Muscle of back (tissue), 13 donors: ENCODE data around the gene PABPC3. TPM values are rescaled to one million over a fixed set of nuclear protein-coding genes. Genes with fewer than 3 reads are reported as not detected.

Source experiments
- DNase-seq, 3 donors: peaks; one replicate each; pipeline versions ENCODE4 v3.0.0 to v3.0.0-alpha.2; 2013
- long read RNA-seq, 9 donors: transcript quantifications; one replicate each; lab custom pipeline, GENCODE V29; 2026
- polyA plus RNA-seq, 10 donors: library from polyadenylated mRNA; unstranded; fragments of 120-200 nt; gene quantifications; one replicate each; pipeline ENCODE4 v1.2.1, GENCODE V29; 2013; ENCODE audit not compliant: insufficient read length in 10 of 10

Gene PABPC3
- under 1 TPM; 0.25 to 0.73 (median 0.56) TPM for polyA plus RNA-seq
- long read RNA-seq, donor 1, partial matches to known transcripts = 0 of 1 reads
- long read RNA-seq, donor 1, other reads (novel, unspliced or antisense) = 0 of 1 reads
- long read RNA-seq, donor 2 = 0 reads
- long read RNA-seq, donor 3 = 0 reads
- long read RNA-seq, donor 4 = 0 reads
- long read RNA-seq, donor 5 = 0 reads
- long read RNA-seq, donor 6 = 0 reads
- long read RNA-seq, donor 7 = 0 reads
- long read RNA-seq, donor 8, partial matches to known transcripts = 0 of 1 reads
- long read RNA-seq, donor 8, other reads (novel, unspliced or antisense) = 0 of 1 reads
- long read RNA-seq, donor 9 = 0 reads

DNA sequence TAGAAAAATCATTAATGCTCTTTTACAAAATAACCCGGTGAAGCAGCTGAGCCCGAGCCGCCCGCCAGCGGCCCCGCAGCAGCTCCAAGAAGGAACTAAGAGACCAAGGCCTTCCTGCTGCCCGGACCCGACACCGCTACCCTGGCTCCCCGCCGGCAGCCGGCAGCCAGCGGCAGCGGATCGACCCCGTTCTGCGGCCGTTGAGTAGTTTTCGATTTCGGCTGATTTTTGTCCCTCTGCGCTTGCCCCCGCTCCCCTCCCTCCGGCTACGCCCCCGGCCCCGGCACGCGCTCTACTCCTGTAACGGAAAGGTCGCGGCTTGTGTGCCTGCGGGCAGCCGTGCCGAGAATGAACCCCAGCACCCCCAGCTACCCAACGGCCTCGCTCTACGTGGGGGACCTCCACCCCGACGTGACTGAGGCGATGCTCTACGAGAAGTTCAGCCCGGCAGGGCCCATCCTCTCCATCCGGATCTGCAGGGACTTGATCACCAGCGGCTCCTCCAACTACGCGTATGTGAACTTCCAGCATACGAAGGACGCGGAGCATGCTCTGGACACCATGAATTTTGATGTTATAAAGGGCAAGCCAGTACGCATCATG, at the start of gene PABPC3:
Gene PABPC3 (plus strand): TSS at position 286 of the 603 bp plus-strand sequence. CDS start 63 bp downstream, at position 349.
- DNase-seq = peak in 2 of 3 donors; percentile 10 to 49

DNA sequence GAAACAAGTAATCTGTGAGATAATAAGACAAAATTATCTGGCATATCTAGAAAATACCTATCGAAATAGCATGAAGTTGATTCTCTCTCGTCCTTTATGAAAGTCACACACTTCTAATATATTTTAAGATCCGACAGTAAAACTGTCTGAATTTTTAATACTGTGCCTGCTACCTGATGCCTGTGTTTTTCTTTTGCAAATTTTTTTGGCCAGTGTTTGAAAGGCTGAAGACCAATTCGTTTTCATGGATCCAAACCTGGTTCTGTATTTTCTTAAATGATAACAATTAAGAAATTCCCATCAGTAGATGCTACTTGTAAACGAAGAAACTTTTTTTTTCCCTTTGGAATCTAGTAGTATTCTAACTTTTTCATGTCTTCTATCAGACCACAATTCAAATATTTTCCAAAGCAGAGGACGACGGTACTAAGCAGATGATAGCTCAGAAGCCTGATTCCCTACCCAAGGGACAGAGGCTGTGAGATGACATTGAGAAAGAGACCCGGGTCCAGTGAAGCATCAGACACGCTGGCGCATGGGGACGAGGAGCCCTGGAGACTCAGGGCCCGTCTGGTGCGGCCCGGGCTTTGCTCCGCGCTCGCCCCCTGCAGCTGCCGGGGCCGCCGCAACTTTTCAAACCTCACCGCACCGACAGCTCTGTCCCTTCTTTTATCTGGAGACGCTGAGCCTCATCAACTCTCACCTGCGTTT, 49.5 kb upstream of the PABPC3 start:
- peak in 1 of 3 donors; percentile 13 for DNase-seq

DNA sequence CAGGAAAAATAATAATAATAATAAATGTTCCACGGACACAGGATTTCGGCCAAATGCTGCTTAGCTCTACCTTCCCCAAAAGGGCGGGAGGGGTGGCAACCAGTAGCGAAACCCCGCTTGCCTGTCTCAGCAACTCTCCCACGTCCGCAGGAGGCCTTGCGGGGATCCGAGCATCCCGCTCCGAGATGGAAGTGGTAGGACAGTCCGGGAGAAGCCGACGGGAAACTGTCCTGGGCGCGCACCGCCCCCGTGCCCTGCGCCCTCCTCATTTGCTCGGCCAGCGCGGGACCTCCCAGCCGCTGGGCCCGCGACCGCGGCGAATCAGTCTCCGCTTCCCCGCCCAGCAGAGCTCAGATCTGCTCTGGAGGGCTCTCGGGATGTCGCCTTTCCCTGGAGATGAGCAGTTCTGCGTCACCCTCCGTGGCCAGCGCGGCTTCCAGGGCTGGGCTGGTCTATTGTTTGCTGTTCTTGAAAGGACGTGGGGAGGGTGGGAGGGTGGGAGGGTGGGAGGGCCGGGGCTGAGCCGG, 48.9 kb upstream of the PABPC3 start:
- DNase-seq = peak in 2 of 3 donors; percentile 14 to 43

DNA sequence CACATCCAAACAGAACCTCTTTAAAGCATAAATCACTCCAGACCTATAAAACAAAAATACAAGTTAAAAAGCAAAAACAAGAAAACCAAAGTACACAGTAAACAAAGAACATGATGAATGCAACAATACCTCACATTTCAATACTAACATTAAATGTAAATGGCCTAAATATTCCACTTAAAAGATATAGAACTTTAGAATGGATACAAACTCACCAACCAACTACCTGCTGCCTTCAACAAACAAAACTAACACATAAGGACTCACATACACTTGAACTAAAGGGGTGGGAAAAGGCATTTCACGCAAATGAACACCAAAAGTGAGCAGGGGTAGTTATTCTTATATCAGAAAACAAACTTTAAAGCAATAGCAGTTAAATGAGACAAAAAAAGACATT, 44.9 kb upstream of the PABPC3 start:
- no peak for DNase-seq

DNA sequence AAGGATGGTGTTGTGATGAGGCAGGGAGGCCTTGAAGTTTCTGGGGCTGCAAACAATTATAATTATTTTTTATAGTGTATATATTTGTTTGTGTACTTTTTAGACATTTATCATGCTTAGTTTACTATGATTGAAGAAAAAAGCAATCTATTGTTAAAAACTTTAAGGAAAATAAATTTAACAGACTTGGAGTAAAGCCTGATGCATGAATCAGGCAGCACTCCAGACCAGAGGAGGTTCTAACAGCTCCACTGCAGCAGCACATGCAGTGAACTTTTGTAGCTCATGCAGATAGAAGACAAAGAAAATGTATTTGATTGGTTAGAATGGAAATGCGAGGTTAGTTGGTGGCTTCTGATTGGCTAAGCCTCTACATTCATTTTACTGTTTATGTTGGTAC, 36.8 kb upstream of the PABPC3 start:
- no peak for DNase-seq

DNA sequence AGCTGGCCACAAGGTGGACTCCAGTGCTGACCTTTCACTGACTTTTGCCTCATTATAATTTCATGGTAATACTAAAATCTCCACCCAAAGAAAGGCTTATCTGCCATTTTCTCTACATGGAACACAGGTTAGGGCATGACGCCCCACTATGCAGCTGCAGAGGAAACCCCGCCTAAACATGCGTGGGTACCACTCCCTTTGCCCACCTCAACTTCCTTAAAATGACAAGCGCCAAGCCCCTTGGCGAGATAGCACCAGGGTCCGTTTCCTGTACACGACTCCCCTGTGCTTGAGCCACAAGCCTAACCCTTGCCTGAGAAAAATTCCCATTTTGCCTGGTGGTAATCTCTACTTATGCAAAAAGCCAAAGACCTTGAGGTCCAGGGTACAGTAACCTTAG, 36.0 kb upstream of the PABPC3 start:
- DNase-seq = no peak

DNA sequence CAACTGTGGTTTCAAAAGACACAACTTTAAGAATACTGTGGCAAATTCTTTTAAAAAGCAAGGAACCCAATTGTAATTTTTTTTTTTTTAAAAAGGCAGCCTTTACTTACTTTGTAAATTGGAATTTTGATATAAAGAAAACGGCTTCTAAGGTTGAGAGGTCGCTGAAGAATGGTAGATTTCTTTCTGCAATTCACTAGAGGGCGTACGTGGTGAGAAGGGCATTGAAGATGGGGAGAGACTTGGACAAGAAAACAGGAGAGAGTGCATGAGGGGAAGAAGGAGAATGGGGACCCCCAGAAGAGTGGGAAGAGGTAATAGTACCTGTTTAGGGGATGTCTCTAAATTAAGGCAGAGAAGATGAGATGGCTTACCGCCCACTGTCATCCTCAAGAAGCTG, 33.5 kb upstream of the PABPC3 start:
- DNase-seq = no peak

DNA sequence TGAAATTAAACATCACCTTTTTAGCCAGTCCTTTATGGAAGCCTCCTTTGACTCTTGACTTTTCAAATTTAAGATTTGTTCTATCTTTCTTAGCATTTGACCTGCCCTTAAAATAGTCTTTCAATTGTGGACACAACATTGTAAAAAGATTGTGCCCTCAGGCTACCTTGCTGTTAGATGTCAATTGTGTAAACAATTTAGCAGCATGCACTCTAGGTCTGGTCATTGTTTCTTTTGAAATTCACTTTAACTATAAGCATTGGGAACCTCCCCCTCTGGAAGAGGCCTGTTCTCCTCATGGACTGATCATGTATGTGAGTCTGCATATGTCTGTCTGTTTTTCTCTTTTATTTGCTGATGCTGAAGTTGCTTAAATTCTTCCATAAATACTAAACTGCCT, 31.5 kb upstream of the PABPC3 start:
- no peak for DNase-seq

DNA sequence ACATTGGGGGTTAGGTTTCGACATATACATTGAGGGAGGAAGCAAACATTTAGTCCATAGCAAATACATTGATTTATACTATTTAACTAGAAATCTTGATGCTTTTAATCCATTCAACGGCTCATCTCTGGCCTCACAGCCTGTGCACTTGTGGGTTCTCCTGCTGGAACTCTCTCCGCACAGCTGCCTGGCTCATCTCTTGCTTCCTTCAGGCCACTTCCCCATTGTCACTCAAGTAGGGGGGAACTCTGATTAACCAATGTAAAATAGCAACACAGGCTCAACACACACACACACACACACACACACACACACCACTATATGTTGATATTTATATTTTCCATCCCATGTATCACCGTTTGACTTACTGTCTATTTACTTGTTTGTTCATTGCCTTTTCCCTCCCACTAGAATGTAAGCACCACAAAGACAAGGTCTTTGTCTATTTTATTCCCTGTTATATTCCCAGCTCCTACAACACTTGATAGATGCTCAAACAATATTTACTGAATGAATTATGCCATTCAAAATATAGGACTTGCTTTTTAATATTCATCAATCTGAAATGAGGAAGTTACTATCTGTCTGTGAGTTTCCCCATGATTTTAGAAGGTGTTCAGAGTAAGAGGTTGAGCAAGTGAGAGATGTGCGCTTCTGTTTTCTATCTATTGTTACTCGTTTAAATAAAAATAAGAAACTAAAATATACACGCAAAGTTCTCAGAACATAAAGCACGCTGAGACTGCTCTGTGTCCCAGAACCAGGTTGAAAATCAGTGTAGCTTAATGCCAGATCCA, 29.8 kb upstream of the PABPC3 start:
- no peak for DNase-seq

DNA sequence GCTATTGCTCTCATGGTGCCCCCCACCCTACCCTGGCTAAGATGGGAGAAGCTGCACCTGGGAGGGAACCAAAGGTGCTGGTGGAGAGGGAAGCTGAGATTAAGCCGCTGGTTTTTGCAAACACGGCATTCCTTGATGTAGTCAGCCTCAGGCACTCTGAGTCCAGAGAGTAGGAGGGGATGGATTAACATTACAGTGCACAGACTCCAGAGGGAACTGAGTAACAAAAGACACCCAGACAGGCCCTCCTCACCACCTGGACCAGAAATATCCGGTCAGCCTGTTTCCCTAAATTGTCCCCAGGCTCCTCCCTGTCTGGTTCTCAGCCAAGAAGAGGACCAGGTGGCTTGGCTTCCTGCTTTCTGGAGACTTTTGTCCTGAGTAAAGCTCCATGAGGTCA, 28.9 kb upstream of the PABPC3 start:
- DNase-seq = peak in 1 of 3 donors; percentile 16

DNA sequence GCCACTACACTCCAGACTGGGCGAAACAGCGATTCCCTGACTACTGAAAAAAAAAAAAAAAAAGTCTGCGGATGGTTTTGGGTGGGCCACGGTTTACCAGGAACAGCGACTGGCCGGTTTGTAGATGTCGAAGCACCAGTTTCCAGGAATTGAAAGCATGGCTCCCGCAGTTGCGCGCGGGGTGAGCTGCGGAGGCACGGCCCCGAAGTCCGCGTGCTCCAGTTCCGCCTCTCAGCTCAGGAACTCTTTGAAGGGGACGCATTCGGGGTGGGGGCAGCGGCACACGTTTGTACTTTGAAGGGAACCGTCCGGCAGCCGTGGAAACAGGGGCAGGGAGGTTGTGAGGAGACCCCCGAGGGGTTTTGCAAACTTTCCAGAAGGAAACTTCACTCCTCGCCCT, 27.1 kb upstream of the PABPC3 start:
- DNase-seq = no peak

DNA sequence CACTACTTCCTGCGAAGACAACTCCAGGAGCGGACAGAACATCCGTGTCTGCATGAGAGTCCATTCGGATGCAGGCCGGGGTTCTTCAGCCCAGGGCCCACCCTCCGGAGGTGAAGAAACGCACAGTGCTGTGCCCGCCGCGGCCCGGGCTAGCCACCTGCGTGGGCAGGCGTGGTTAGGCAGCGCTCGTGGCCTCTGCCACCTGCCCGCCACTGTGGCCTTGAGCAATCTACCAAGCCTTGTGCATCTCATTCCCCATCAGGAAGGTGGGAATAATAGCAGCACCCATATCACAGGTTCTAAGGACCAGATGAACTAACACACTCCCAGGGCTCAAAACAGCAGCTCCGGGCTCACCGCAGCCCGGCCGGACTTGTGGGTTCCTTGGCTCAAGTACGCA, 26.7 kb upstream of the PABPC3 start:
- no peak for DNase-seq

DNA sequence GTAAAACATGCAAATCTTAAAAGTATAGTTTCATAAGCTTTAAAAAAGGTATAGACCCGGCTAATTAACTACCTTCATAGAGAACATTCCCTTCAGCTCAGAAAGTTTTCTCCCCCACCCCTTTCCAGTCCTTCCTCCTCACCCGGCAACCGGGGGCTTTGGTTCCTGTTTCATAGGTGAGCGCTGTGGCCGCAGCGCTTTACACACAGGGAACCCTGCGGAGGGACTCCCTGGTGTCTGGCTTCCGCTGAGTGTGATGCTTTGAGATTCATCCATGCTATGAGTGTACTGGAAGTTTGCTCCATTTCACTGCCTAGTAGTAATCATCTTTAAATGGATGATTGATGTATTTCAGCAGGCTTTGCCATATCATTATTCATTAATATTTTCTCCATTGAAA, 26.0 kb upstream of the PABPC3 start:
- DNase-seq = no peak

DNA sequence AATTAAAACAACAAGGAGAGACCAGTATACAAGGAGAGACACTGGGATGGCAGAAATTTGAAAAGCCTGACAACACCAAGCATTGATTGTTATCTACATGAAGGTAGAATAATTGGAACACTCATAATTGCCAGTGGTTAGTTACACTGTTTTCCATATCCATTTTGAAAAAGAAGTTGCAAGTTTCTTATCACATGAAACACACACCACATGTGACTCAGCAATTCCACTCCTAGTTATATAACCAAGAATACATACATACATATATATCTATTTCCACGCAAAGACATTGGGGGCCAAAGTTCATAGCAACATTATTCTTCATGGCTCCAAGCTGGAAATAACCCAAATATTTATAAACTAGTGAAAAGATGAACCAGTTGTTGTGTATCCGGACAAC, 15.2 kb upstream of the PABPC3 start:
- no peak for DNase-seq

DNA sequence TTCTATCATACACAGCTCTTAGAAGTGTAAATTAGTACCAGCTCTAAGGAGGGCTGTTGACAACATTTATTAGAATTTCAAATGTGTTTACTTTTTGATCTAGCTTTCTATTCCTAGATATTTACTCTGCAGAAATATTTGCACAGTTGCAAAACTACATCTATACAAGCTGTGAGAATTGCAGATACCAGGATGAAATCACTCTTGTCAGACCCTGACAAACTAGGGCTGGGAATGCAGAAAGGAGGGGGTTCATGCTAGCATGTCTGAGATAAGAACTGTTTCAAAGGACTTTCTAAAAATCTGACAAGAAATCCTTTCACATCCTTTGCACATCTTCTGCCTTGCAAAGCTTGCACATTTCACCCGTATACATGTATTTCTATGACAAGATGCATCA, 11.8 kb upstream of the PABPC3 start:
- no peak for DNase-seq

DNA sequence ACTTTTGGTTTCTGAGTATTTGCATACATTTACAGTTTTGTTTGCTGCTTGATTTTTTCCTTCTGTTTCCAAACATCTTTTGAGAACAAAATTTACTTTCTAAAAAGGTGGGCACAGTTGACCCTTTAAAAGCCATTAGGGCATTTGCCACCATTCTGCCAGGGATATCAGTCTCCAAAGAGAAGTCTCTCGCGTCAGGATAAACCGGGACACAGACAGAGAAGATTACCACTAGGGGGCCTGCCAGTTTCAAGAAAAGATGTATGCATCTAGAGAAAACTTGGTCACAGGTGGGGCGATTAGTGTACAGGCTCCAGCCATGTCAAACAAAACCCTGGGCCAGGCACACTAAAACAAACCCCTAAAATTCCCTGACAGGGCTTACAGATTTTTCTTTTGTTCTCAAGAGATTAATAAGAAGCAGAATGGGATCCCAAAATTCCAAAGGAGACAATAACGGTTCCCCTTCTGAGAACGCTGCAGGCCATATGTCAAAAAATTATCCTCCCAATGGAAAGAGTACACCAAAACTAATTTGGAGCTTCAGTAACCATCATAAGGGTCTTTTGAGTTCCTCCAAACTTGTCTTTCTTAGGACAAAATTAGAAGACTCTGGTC, 10.7 kb upstream of the PABPC3 start:
- DNase-seq = peak; percentile 7 to 46 (median 12)

DNA sequence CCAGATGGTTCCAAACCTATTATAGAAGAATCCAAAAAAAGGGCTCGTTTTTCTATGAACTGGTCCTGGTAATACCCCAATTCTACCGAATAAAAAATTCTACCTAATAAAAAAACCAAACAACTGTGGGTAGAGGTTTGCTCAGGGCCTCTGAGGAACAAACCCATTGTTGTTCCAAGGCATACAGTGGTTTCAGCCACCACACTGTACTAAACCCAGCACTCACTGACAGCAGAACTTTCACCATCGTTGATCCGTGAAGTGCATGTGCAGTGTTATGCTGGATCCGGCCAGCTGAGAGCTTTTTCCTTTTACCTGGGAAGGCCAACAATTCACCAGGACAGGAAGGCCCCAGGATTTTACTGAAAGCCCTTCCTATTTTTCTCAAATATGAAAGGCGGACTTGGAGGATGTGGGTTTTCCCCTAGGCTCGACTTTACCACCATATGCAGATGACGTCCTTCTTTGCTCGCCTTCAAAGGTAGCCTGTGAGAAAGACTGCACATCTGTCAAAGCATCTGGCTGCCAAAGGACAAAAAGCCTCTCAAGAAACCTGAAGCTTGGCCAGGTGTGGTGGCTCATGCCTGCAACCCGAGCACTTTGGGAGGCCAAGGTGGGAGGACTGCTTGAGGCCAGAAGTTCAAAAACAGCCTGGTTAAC, 7.2 kb upstream of the PABPC3 start:
- DNase-seq = no peak

DNA sequence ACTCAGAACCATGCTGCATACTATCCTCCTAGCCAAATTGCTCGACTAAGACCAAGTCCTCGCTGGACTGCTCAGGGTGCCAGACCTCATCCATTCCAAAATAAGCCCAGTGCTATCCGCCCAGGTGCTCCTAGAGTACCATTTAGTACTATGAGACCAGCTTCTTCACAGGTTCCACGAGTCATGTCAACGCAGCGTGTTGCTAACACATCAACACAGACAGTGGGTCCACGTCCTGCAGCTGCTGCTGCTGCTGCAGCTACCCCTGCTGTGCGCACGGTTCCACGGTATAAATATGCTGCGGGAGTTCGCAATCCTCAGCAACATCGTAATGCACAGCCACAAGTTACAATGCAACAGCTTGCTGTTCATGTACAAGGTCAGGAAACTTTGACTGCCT, 1.5 kb downstream of the PABPC3 start:
- no peak for DNase-seq

DNA sequence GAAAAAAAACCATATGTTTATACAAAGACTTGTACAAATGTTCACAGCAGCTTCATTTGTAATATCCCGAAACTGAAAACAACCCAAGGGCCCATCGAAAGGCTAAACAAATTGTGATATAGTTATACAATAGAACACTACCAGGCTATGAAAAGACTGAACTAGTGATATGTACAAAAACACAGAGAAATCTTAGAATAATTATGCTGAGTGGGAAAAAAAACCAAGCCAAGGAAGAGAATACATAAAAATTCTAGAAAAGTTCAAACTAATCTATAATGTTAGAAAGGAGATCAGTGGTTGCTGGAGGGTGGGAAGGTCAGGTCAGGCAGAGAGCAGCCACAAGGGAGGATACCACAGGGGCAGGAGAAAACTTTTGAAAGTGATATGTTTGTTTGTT, 7.8 kb downstream of the PABPC3 start:
- no peak for DNase-seq

DNA sequence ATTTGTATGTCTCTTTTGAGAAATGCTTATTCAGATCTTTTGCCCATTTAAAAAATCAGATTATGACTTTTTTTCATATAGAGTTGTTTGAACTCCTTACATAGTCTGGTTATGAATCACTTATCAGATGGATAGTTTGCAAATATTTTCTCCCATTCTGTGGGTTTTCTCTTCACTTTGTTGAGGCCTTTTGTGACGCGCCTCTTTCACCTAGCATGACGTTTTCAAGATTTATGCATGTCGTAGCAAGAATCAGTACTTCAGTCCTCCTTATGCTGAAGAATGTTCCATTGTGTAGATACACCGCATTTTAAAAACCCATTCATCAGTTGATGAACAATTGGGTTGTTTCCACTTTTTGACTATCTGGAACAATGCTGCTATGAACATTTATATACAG, 13.4 kb downstream of the PABPC3 start:
- no peak for DNase-seq
